ENCODE results near the gene FHAD1.

DNA sequence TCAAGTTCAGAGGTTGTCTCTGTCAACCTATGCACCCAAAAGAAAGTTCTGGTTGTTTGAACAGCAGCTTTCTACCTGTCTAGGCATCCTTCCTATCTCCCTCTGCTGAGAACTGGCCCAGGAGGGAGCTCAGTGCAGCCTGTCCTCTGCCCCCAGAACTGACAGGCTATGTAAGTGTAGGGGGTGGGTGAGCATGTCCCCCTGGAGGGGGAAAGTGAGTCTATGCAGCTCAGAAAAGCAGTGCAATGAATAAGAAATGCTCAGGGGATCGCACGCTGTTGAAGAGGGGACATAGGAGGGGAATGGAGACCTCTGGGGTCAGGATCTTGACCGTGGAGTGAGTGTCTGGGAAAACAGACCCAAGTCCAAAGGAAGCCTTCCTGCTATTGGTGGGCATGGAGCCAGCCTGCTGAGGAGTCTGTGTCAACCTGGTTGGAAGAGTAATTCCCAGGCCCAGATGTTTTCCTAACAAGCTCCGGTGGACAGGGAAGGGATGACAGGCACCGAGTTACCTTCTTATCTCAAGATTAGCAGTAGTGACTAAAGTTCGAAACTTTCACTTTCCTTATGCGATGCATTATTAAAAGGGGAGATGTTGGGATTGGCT, 26.1 kb upstream of the FHAD1 start:
- TF ChIP-seq TAF1 (IDR thresholded peaks at IDR 0.05; ENCODE audit: borderline replicate concordance, insufficient read depth, low read length) (no peak), REST (IDR thresholded peaks at IDR 0.05; ENCODE audit: insufficient read depth in 1 of 2, low read depth in 2 of 2, low read length in 2 of 2) (no peak), SIN3A (IDR thresholded peaks at IDR 0.05; ENCODE audit: borderline replicate concordance, insufficient read depth, low read length) (no peak), POLR2AphosphoS5 (IDR thresholded peaks at IDR 0.05; ENCODE audit: low read depth, low read length) (no peak), FOXP2 (optimal IDR thresholded peaks at IDR 0.05; ENCODE audit: borderline replicate concordance, extremely low read depth, extremely low read length, insufficient read depth) (no peak)
